Renal cortical epithelial cell (primary cell): ENCODE measurements around the gene TBC1D19. TPM values are rescaled to one million over a fixed set of nuclear protein-coding genes. Genes with fewer than 3 reads are reported as not detected.

Source experiments
- DNase-seq: peaks from one replicate; pipeline ENCODE4 v3.0.0-alpha.2; 2011; ENCODE audit warnings: low read depth
- total RNA-seq: library from RNA; depleted of rRNA; stranded (reverse); fragments of >200 nt; gene quantifications from 2 replicates; pipeline ENCODE4 v1.2.3, GENCODE V29; 2014

TBC1D19 gene
- total RNA-seq, 1 donor from 2014 or later: 75.4 TPM

- DNase-seq: no peak
Measured at GRCh38 chr4:26782168-26782829, 198.4 kb downstream of the TBC1D19 start.

GRCh38 chr4:26782830-26783202 lies 198.9 kb downstream of the TBC1D19 start:
- DNase-seq: no peak

- DNase-seq: no peak
Measured at GRCh38 chr4:26784207-26784865, 200.5 kb downstream of the TBC1D19 start.

GRCh38 chr4:26785312-26785711 lies 201.4 kb downstream of the TBC1D19 start:
- DNase-seq: no peak

- no peak for DNase-seq
Measured at GRCh38 chr4:26785810-26786209, 201.9 kb downstream of the TBC1D19 start.

- DNase-seq: no peak
Measured at GRCh38 chr4:26786916-26787315, 203.0 kb downstream of the TBC1D19 start.

- peak; percentile 80 for DNase-seq
Measured at GRCh38 chr4:26787461-26788340, 203.8 kb downstream of the TBC1D19 start.

- DNase-seq: no peak
Measured at GRCh38 chr4:26788341-26788733, 204.5 kb downstream of the TBC1D19 start.

GRCh38 chr4:26789208-26789607 lies 205.3 kb downstream of the TBC1D19 start:
- DNase-seq: no peak

GRCh38 chr4:26791346-26791745 lies 207.5 kb downstream of the TBC1D19 start:
- DNase-seq: no peak

GRCh38 chr4:26792639-26793038 lies 208.8 kb downstream of the TBC1D19 start:
- no peak for DNase-seq

- no peak for DNase-seq
Measured at GRCh38 chr4:26793735-26794134, 209.9 kb downstream of the TBC1D19 start.

- no peak for DNase-seq
Measured at GRCh38 chr4:26796081-26796480, 212.2 kb downstream of the TBC1D19 start.

- no peak for DNase-seq
Measured at GRCh38 chr4:26802790-26803189, 218.9 kb downstream of the TBC1D19 start.

GRCh38 chr4:26803211-26803861 lies 219.5 kb downstream of the TBC1D19 start:
- DNase-seq: peak; percentile 5

- DNase-seq: no peak
Measured at GRCh38 chr4:26804451-26804850, 220.6 kb downstream of the TBC1D19 start.

GRCh38 chr4:26804925-26805324 lies 221.0 kb downstream of the TBC1D19 start:
- DNase-seq: no peak

Other genes starting within 250 kb of the TBC1D19 start
- gene CCKAR, start 93.6 kb upstream of the TBC1D19 start, total RNA-seq: 0.05 TPM in 1 of 2 replicates, not detected in the other